Liver (tissue), 9 donors: ENCODE results near the gene JPT2. TPM values are rescaled to one million over a fixed set of nuclear protein-coding genes. Genes with fewer than 3 reads are reported as not detected.

ENCODE experiments used
- DNase-seq: peaks from one replicate; pipeline ENCODE4 v3.0.0-alpha.2; 2017; ENCODE audit warnings: low spot score
- H3K27ac ChIP-seq, 2 donors: one replicate each; pipeline ENCODE4 v1.7.0; 2013; ENCODE audit warnings: inconsistent platforms in 2 of 2, low read length in 2 of 2, control low read depth in 1 of 2, low read depth in 1 of 2, mild to moderate bottlenecking in 1 of 2
- H3K27me3 ChIP-seq, 4 donors: one replicate each; pipeline versions ENCODE4 v1.6.1 to v1.7.0; 2013; ENCODE audit warnings: low read length in 3 of 4, inconsistent platforms in 1 of 4, mild to moderate bottlenecking in 1 of 4, moderate library complexity in 1 of 4; ENCODE audit not compliant: control insufficient read depth in 4 of 4, insufficient read depth in 4 of 4
- H3K36me3 ChIP-seq, 4 donors: one replicate each; pipeline versions ENCODE4 v1.6.1 to v1.7.0; 2013; ENCODE audit warnings: low read length in 3 of 4, mild to moderate bottlenecking in 3 of 4, low read depth in 1 of 4, moderate library complexity in 1 of 4; ENCODE audit not compliant: control insufficient read depth in 4 of 4, insufficient read depth in 3 of 4
- H3K4me1 ChIP-seq, 4 donors: one replicate each; pipeline versions ENCODE4 v1.6.1 to v1.7.0; 2013; ENCODE audit warnings: low read length in 3 of 4, mild to moderate bottlenecking in 3 of 4, moderate library complexity in 1 of 4; ENCODE audit not compliant: control insufficient read depth in 4 of 4, insufficient read depth in 4 of 4
- H3K4me3 ChIP-seq, 3 donors: one replicate each; pipeline versions ENCODE4 v1.6.1 to v1.7.0; 2013; ENCODE audit warnings: low read length in 3 of 3, control low read depth in 1 of 3, low read depth in 1 of 3, mild to moderate bottlenecking in 1 of 3
- H3K9ac ChIP-seq, 2 donors: one replicate each; pipeline ENCODE4 v1.7.0; 2013; ENCODE audit warnings: low read length in 2 of 2, mild to moderate bottlenecking in 2 of 2, moderate library complexity in 2 of 2, control low read depth in 1 of 2, low read depth in 1 of 2
- H3K9me3 ChIP-seq, 4 donors: one replicate each; pipeline versions ENCODE4 v1.6.1 to v1.7.0; 2013; ENCODE audit warnings: low read length in 3 of 4; ENCODE audit not compliant: control insufficient read depth in 4 of 4
- EGR1 ChIP-seq, 2 donors: IDR thresholded peaks; 2 replicates each; pipeline ENCODE4 v1.6.1; 2016 to 2018; ENCODE audit warnings: antibody characterized with exemption in 2 of 2, low read depth in 2 of 2
- GABPA ChIP-seq, 2 donors: IDR thresholded peaks in 1 of 2; conservative IDR thresholded peaks in 1 of 2; 2 replicates each; pipeline ENCODE4 v1.6.1; 2016; ENCODE audit warnings: antibody characterized with exemption in 2 of 2, mild to moderate bottlenecking in 1 of 2, moderate library complexity in 1 of 2
- HNF4A ChIP-seq, 2 donors: conservative IDR thresholded peaks; 2 replicates each; pipeline ENCODE4 v1.6.1; 2016; ENCODE audit warnings: antibody characterized with exemption in 2 of 2, mild to moderate bottlenecking in 2 of 2
- HNF4G ChIP-seq: IDR thresholded peaks from 2 replicates; pipeline ENCODE4 v1.6.1; 2016; ENCODE audit warnings: antibody characterized with exemption
- JUND ChIP-seq, 2 donors: IDR thresholded peaks; 2 replicates each; pipeline ENCODE4 v1.6.1; 2016; ENCODE audit warnings: antibody characterized with exemption in 2 of 2
- RAD21 ChIP-seq, 2 donors: IDR thresholded peaks; 2 replicates each; pipeline ENCODE4 v1.6.1; 2016; ENCODE audit warnings: antibody characterized with exemption in 2 of 2, mild to moderate bottlenecking in 2 of 2
- RXRA ChIP-seq, 2 donors: IDR thresholded peaks; 2 replicates each; pipeline ENCODE4 v1.6.1; 2017 to 2018; ENCODE audit warnings: antibody characterized with exemption in 2 of 2, mild to moderate bottlenecking in 1 of 2
- SP1 ChIP-seq: IDR thresholded peaks from 2 replicates; pipeline ENCODE4 v1.6.1; 2018; ENCODE audit warnings: antibody characterized with exemption, mild to moderate bottlenecking
- WGBS: extraction: QIAGEN DNeasy Blood & Tissue Kit; methylation state at CpG from one replicate; pipeline ENCODE4 v1.1.7; 2013; 5-methylcytosine and 5-hydroxymethylcytosine counted together
- polyA plus RNA-seq, 2 donors: library from polyadenylated mRNA; stranded (reverse) in 1 of 2; unstranded in 1 of 2; fragments of 200-250 nt in 1 of 2; fragments of >200 nt in 1 of 2; fragmentation: Nextera tagmentation in 1 of 2; extraction: Ambion mirVana in 1 of 2; gene quantifications; one replicate each; pipeline versions ENCODE4 v1.2.1 to v1.2.3, GENCODE V29; 2013 to 2015
- total RNA-seq, 2 donors: library from RNA; depleted of rRNA; stranded (reverse); fragments of >200 nt; gene quantifications; one replicate each; pipeline ENCODE4 v1.2.3, GENCODE V29; 2014
- TF ChIP-seq, protein P1 (sequence below): fragments of 150-350 bp; IDR thresholded peaks from 2 replicates; pipeline ENCODE4 v1.5.1; 2017; ENCODE audit warnings: improper control_type of control experiment, low read depth, low read length; ENCODE audit not compliant: missing input control
- TF ChIP-seq, protein P2 (sequence below): IDR thresholded peaks from 2 replicates; pipeline ENCODE4 v1.6.1; 2016; ENCODE audit warnings: antibody characterized with exemption
- donor health status: healthy.
- donor health status: healthy.
- donor health status: healthy.
- donor health status: healthy.
- donor health status: healthy.

The JPT2 gene
- total and polyA plus RNA-seq, 4 donors, result 7.4 to 32.6 (median 28.4) TPM

DNA sequence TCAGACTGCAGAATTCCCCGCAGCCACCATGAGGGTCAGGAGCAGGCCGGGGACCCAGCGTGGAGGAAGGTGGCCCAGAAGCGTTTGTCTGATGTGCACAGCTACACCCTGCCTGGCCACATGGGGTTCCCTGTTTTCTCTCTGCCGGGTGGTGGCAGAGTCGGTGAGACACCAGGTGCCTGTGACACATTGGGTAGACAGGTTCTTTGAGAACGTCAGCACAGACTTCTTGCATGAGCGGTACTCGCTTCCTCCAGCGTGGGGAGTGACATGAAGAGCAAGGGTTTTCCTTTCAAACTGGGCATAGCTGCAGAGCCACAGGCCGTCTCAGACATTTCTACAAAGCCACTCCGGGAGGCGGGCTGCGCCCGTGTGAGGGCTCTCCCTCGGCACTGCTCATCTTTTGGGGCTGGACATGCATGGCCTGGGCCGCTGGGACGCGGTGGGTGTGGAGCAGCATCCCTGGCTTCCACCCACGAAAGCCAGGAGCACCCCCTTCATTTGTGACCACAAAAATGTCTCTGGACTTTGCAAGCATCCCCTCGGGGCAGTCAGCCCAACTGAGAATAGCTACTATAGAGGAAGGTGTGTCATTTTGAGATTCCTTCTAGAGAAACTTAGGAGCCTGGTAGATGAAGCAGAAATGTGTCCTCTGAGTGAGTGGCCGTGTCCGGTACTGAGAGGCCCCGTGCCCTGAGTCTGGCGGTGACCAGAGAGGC is 67.3 kb downstream of the JPT2 start:
- Histone ChIP-seq H3K4me3 (no peak overlapping the region), H3K27me3 (no peaks in the 10 kb centered on the region), H3K9ac (no peak overlapping the region), H3K4me1 (no peaks in the 10 kb centered on the region), H3K27ac (no peak overlapping the region), H3K9me3 (no peaks in the 10 kb centered on the region), H3K36me3 (peaks cover 6 to 64% (median 24%) of the 10 kb centered on the region in 4 donors)
- TF ChIP-seq, protein P1, sequence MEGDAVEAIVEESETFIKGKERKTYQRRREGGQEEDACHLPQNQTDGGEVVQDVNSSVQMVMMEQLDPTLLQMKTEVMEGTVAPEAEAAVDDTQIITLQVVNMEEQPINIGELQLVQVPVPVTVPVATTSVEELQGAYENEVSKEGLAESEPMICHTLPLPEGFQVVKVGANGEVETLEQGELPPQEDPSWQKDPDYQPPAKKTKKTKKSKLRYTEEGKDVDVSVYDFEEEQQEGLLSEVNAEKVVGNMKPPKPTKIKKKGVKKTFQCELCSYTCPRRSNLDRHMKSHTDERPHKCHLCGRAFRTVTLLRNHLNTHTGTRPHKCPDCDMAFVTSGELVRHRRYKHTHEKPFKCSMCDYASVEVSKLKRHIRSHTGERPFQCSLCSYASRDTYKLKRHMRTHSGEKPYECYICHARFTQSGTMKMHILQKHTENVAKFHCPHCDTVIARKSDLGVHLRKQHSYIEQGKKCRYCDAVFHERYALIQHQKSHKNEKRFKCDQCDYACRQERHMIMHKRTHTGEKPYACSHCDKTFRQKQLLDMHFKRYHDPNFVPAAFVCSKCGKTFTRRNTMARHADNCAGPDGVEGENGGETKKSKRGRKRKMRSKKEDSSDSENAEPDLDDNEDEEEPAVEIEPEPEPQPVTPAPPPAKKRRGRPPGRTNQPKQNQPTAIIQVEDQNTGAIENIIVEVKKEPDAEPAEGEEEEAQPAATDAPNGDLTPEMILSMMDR, result no peak
- TF ChIP-seq SP1 (no peak), EGR1 (IDR thresholded peaks at IDR 0.05; ENCODE audit: low read depth in 2 of 2) (no peak), RAD21 (IDR thresholded peaks at IDR 0.05) (no peak)
- TF ChIP-seq, protein P2, sequence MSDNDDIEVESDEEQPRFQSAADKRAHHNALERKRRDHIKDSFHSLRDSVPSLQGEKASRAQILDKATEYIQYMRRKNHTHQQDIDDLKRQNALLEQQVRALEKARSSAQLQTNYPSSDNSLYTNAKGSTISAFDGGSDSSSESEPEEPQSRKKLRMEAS, result no peak
- DNase-seq, result no peak
- 95% methylated on average over 25 of the region's 25 CpGs for WGBS

DNA sequence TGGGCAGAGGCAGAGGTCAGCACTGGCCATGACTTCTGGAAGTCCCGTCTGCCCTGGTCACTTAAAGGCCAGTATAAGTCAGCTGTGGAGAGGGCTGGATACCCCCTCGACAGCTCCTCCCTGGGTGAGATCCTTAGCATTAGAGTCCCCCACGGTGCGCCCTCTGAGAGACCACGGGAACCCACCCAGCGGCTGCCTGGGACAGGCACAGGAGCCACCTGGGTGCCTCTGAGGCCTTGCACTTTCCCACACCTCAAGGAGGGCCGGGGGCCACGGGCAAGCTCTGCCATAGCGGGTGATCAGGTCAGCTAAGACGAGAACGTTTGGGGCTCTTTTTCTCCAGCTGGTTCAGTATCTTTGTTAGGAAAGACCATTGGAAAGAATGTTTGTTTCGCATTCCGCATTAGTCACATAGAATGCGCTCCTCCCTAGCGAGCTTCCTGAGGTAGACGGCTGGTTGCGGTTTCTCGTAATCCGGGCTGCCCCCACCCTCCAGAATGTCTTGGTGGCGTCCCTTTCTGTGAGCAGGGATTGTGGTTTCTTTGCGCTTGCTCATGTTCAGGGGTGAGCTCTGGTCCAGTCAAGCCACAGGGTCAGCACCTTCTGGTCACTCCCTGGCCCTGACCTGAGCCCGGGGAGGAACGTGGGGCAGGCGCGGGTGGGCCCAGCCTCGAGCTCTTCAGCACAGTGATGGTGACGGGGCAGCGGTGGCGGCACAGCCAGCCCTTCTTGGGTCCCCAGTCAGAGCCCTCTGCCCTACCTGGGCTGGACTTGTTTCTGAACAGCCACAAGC is 68.0 kb downstream of the JPT2 start:
- no peak overlapping the region for H3K9ac ChIP-seq
- no peaks in the 10 kb centered on the region for H3K27me3 ChIP-seq
- 96% methylated on average over 29 of the region's 29 CpGs for WGBS
- DNase-seq, result no peak
- no peak overlapping the region for H3K4me3 ChIP-seq
- TF ChIP-seq GABPA (IDR thresholded peaks at IDR 0.05 in 1 of 2, conservative IDR thresholded peaks at IDR 0.05 in 1 of 2) (no peak), HNF4G (no peak), JUND (IDR thresholded peaks at IDR 0.05) (no peak), RXRA (IDR thresholded peaks at IDR 0.05) (no peak), HNF4A (conservative IDR thresholded peaks at IDR 0.05) (no peak)
- TF ChIP-seq, protein P2, result no peak
- TF ChIP-seq, protein P1, result no peak
- no peak overlapping the region for H3K27ac ChIP-seq
- H3K36me3 ChIP-seq, result peaks cover 6 to 59% (median 25%) of the 10 kb centered on the region in 4 donors
- no peaks in the 10 kb centered on the region for H3K4me1 ChIP-seq
- H3K9me3 ChIP-seq, result no peaks in the 10 kb centered on the region
